Activated T-cell treated with anti-CD3 and anti-CD28 coated beads, Interleukin-2, amount 50 U/mL, for 72 hours (primary cell): ENCODE data around the gene PRMT6. TPM values are rescaled to one million over a fixed set of nuclear protein-coding genes. Genes with fewer than 3 reads are reported as not detected.
"Not testable (repeated sequence)": the region's sequence is repeated elsewhere in the genome, so short reads cannot be mapped to it uniquely, and the experiment has no call there.

Experiments
- ATAC-seq, 2 donors: fragments of 150-1000 bp; cut with Tn5 transposase; replicated peaks in 1 of 2; 2 replicates each; pipeline ENCODE4 v1.10.0; 2021; ENCODE audit warnings: moderate library complexity in 2 of 2, mild to moderate bottlenecking in 1 of 2
- DNase-seq, 2 donors: peaks; one replicate each; pipeline ENCODE4 v3.0.0; 2021 to 2022; ENCODE audit warnings: mixed read lengths in 1 of 2
- H3K27ac Mint-ChIP-seq: one replicate; pipeline ENCODE4 v1.8.0; 2022; ENCODE audit warnings: mild to moderate bottlenecking, moderate library complexity, mixed read lengths
- H3K27me3 Mint-ChIP-seq: one replicate; pipeline ENCODE4 v1.8.0; 2022; ENCODE audit warnings: low read depth, mixed read lengths
- H3K36me3 Mint-ChIP-seq, 2 donors: one replicate each; pipeline ENCODE4 v1.8.0; 2022; ENCODE audit warnings: mixed read lengths in 2 of 2, mild to moderate bottlenecking in 1 of 2; ENCODE audit not compliant: insufficient read depth in 2 of 2
- H3K4me1 Mint-ChIP-seq: one replicate; pipeline ENCODE4 v1.8.0; 2022; ENCODE audit warnings: low read depth, mixed read lengths
- H3K4me3 Mint-ChIP-seq, 2 donors: one replicate each; pipeline ENCODE4 v1.8.0; 2022; ENCODE audit warnings: mild to moderate bottlenecking in 2 of 2, mixed read lengths in 2 of 2, moderate library complexity in 2 of 2
- H3K9me3 Mint-ChIP-seq, 2 donors: one replicate each; pipeline ENCODE4 v1.8.0; 2022; ENCODE audit warnings: mixed read lengths in 2 of 2
- total RNA-seq, 2 donors: library from RNA; stranded (reverse); gene quantifications; one replicate each; pipeline ENCODE4 v1.2.3, GENCODE V29; 2022

Gene PRMT6
- total RNA-seq, 2 donors from 2014 or later: 7.1 to 7.8 TPM

- ATAC-seq: peak; percentile 62 to 73
- Mint-ChIP-seq H3K4me1 (peaks cover 25% of the 10 kb centered on the region), H3K9me3 (peaks cover 0 to 1% of the 10 kb centered on the region in 2 donors)
These were observed 991 bp downstream of the PRMT6 start for GRCh38 chr1:107057197-107058133.

GRCh38 chr1:107058245-107059032 lies 2.0 kb downstream of the PRMT6 start:
- ATAC-seq (no peak), DNase-seq (no peak)
- H3K27me3 Mint-ChIP-seq: no peaks in the 10 kb centered on the region
- peaks cover 25% of the 10 kb centered on the region for H3K4me1 Mint-ChIP-seq
- H3K9me3 Mint-ChIP-seq: peaks cover 0 to 1% of the 10 kb centered on the region in 2 donors
- peak overlapping the region; percentile 22 for H3K27ac Mint-ChIP-seq
- peak overlapping the region; percentile 98 for H3K4me3 Mint-ChIP-seq
- peaks cover 2 to 5% of the 10 kb centered on the region in 2 donors for H3K36me3 Mint-ChIP-seq

More at GRCh38 chr1:107057197-107058133, 991 bp downstream of the PRMT6 start:
- no peaks in the 10 kb centered on the region for H3K27me3 Mint-ChIP-seq
- peaks cover 2 to 5% of the 10 kb centered on the region in 2 donors for H3K36me3 Mint-ChIP-seq
- peak overlapping the region; percentile 98 for H3K4me3 Mint-ChIP-seq
- peak; percentile 54 to 58 for DNase-seq
- peak overlapping the region; percentile 79 for H3K27ac Mint-ChIP-seq

- Mint-ChIP-seq H3K27ac (no peak overlapping the region), H3K36me3 (peaks cover 0 to 1% of the 10 kb centered on the region in 2 donors), H3K4me1 (peaks cover 19% of the 10 kb centered on the region), H3K4me3 (no peak overlapping the region), H3K27me3 (no peaks in the 10 kb centered on the region), H3K9me3 (no peaks in the 10 kb centered on the region)
- DNase-seq (no peak), ATAC-seq (no peak)
These were observed 5.4 kb downstream of the PRMT6 start for GRCh38 chr1:107061886-107062285.

- DNase-seq (no peak), ATAC-seq (no peak)
- H3K27me3 Mint-ChIP-seq: peaks cover 20% of the 10 kb centered on the region
- no peaks in the 10 kb centered on the region for H3K9me3 Mint-ChIP-seq
- H3K4me3 Mint-ChIP-seq: no peak overlapping the region
- H3K27ac Mint-ChIP-seq: no peak overlapping the region
- no peaks in the 10 kb centered on the region for H3K4me1 Mint-ChIP-seq
- no peaks in the 10 kb centered on the region for H3K36me3 Mint-ChIP-seq
These were observed 17.0 kb downstream of the PRMT6 start for GRCh38 chr1:107073493-107073892.

GRCh38 chr1:107076841-107077240 lies 20.4 kb downstream of the PRMT6 start:
- Mint-ChIP-seq H3K9me3 (no peaks in the 10 kb centered on the region), H3K36me3 (no peaks in the 10 kb centered on the region), H3K27me3 (peaks cover 34% of the 10 kb centered on the region), H3K4me3 (no peak overlapping the region), H3K27ac (no peak overlapping the region), H3K4me1 (no peaks in the 10 kb centered on the region)
- DNase-seq (no peak), ATAC-seq (no peak)

GRCh38 chr1:107079249-107079648 lies 22.8 kb downstream of the PRMT6 start:
- H3K27me3 Mint-ChIP-seq: peaks cover 36% of the 10 kb centered on the region
- H3K4me1 Mint-ChIP-seq: no peaks in the 10 kb centered on the region
- H3K27ac Mint-ChIP-seq: no peak overlapping the region
- H3K4me3 Mint-ChIP-seq: no peak overlapping the region
- H3K36me3 Mint-ChIP-seq: peaks cover 0 to 2% of the 10 kb centered on the region in 2 donors
- ATAC-seq (no peak), DNase-seq (no peak)
- peaks cover 2 to 6% of the 10 kb centered on the region in 2 donors for H3K9me3 Mint-ChIP-seq

- DNase-seq: no peak
- no peaks in the 10 kb centered on the region for H3K4me1 Mint-ChIP-seq
- no peak for ATAC-seq
- H3K9me3 Mint-ChIP-seq: peaks cover 9 to 15% of the 10 kb centered on the region in 2 donors
- H3K36me3 Mint-ChIP-seq: peaks cover 0 to 4% of the 10 kb centered on the region in 2 donors
- H3K27me3 Mint-ChIP-seq: peaks cover 34% of the 10 kb centered on the region
- H3K4me3 Mint-ChIP-seq: no peak overlapping the region
- H3K27ac Mint-ChIP-seq: no peak overlapping the region
These were observed 24.6 kb downstream of the PRMT6 start for GRCh38 chr1:107081102-107081501.

- H3K4me3 Mint-ChIP-seq: no peak overlapping the region
These were observed 34.9 kb downstream of the PRMT6 start for GRCh38 chr1:107091418-107091817.

GRCh38 chr1:107093395-107093794 lies 36.9 kb downstream of the PRMT6 start:
- not testable (repeated sequence) for H3K36me3 Mint-ChIP-seq, H3K9me3 Mint-ChIP-seq, H3K27me3 Mint-ChIP-seq, DNase-seq, ATAC-seq, H3K4me3 Mint-ChIP-seq, H3K4me1 Mint-ChIP-seq, H3K27ac Mint-ChIP-seq

More at GRCh38 chr1:107091418-107091817, 34.9 kb downstream of the PRMT6 start:
- Mint-ChIP-seq H3K9me3 (peaks cover 0 to 2% of the 10 kb centered on the region in 2 donors), H3K4me1 (no peaks in the 10 kb centered on the region), H3K36me3 (no peaks in the 10 kb centered on the region), H3K27me3 (no peaks in the 10 kb centered on the region), H3K27ac (no peak overlapping the region)
- DNase-seq: no peak
- no peak for ATAC-seq

GRCh38 chr1:107095647-107096046 lies 39.2 kb downstream of the PRMT6 start:
- ATAC-seq: no peak

GRCh38 chr1:107096690-107097089 lies 40.2 kb downstream of the PRMT6 start:
- ATAC-seq: no peak
- no peaks in the 10 kb centered on the region for H3K36me3 Mint-ChIP-seq
- H3K4me3 Mint-ChIP-seq: no peak overlapping the region
- no peak overlapping the region for H3K27ac Mint-ChIP-seq
- peaks cover 5% of the 10 kb centered on the region for H3K4me1 Mint-ChIP-seq
- DNase-seq: no peak
- peaks cover 0 to 3% of the 10 kb centered on the region in 2 donors for H3K9me3 Mint-ChIP-seq
- H3K27me3 Mint-ChIP-seq: no peaks in the 10 kb centered on the region

More at GRCh38 chr1:107095647-107096046, 39.2 kb downstream of the PRMT6 start:
- H3K36me3 Mint-ChIP-seq: no peaks in the 10 kb centered on the region
- H3K4me3 Mint-ChIP-seq: no peak overlapping the region
- no peak overlapping the region for H3K27ac Mint-ChIP-seq
- H3K4me1 Mint-ChIP-seq: no peaks in the 10 kb centered on the region
- no peaks in the 10 kb centered on the region for H3K27me3 Mint-ChIP-seq
- no peaks in the 10 kb centered on the region for H3K9me3 Mint-ChIP-seq
- no peak for DNase-seq

GRCh38 chr1:107098961-107099360 lies 42.5 kb downstream of the PRMT6 start:
- H3K4me1 Mint-ChIP-seq: peaks cover 5% of the 10 kb centered on the region
- no peak for DNase-seq
- no peak overlapping the region for H3K27ac Mint-ChIP-seq
- H3K36me3 Mint-ChIP-seq: no peaks in the 10 kb centered on the region
- ATAC-seq: no peak
- peaks cover 0 to 3% of the 10 kb centered on the region in 2 donors for H3K9me3 Mint-ChIP-seq
- no peaks in the 10 kb centered on the region for H3K27me3 Mint-ChIP-seq
- H3K4me3 Mint-ChIP-seq: no peak overlapping the region
